Measurements from ENCODE around the gene ZSCAN31.
A peak's percentile ranks its signal among the peaks of the same experiment; 100 is the strongest.
"Not testable (repeated sequence)": the region's sequence is repeated elsewhere in the genome, so short reads cannot be mapped to it uniquely, and the experiment has no call there.

Gene ZSCAN31

DNA sequence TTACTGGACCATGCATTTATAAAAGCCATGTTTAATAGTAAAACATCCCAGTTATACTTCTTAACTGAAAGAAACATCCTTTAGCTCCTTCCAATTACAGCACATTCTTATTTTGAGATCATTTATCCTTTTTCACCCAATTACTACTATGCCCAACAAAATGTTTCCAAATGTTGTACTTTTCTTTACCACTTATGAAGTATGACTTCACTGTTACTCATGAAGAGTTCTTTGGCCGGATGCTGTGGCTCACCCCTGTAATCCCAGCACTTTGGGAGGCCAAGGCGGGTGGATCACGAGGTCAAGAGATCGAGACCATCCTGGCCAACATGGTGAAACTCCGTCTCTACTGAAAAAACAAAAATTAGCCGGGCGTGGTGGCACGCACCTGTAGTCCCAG, 18.1 kb downstream of the ZSCAN31 start:
- not testable (repeated sequence) for DNase-seq (ENCODE audit: low read depth)

DNA sequence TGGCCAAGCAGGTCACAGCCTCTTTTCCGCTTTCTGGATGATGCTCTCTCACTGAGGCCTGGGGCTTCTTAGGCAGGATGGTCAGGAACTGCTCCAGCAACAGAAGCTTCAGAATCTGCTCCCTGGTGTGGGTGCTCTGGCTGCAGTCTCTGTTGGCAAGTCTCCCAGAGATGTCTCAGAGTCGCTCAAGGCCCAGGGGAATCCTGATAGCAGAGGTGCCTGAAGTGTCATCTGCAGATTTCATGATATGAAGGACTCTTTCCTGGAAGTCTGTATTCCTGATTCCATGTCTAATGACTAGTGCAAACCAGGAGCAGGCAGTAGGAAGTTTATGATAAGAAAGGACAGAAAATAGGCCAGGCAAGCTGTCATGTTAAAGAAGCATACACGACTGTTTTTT, 20.3 kb downstream of the ZSCAN31 start:
- no peak for DNase-seq (ENCODE audit: low read depth)

DNA sequence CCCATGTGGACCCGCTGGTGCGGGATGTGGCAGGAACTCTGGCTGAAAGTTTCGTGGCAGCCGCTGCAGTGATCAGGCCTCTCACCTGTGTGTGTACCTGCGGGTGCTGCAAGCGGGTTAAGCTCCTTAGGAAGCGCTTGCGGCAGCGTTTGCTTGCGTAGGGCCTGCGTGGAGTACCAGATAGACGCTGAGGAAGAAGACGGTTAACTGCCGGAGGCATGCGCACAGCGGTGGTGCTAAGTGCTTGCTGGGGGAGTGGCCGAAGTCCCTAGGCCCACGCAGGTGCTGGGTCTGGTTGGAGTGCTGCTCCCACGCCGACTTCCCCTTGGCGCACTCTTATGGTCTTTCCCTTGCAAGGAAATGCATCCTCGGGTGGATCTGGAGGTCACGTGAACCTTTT, 23.0 kb downstream of the ZSCAN31 start:
- DNase-seq (ENCODE audit: low read depth): no peak

DNA sequence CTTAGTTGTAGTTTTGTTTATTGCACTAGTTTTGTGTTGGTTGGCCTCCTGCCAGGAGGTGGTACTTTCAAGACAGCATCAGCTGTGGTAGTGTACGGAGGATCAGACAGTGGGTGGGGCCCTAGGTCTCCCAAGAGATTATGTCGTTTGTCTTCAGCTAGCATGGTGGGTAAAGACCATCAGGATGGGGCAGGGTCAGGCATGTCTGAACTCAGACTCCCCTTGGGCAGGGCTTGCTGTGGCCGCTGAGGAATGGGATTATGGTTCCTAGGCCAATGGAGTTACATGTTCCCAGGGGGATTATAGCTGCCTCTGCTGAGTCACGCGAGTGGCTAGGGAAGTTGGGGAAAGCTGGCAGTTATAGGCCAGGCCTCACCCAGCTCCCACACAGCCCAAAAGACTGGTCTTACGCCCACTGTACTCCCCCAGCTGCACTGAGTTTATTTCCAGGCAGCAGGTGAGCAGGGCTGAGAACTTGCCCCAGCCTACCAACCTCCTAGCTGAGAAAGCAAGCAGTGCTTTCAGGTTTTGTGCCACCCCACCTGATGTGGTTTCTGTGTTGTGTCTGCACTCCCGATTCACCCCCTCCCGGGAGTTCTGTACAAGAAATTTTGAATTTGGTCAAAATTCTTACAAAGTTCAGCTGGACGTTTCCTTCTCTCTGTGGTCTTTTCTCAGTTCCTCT, 24.7 kb downstream of the ZSCAN31 start:
- DNase-seq (ENCODE audit: low read depth): no peak

DNA sequence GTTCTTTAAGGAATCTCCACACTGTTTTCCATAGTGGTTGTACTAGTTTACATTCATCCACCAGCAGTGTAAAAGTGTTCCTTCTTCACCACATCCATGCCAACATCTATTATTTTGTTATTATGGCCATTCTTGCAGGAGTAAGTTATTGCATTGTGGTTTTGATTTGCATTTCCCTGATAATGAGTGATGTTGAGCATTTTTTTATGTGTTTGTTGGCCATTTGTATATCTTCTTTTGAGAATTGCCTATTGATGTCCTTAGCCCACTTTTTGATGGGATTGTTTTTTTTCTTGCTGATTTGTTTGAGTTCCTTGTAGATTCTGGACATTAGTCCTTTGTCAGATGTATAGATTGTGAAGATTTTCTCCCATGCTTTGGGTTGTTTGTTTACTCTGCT, 29.6 kb downstream of the ZSCAN31 start:
- not testable (repeated sequence) for DNase-seq (ENCODE audit: low read depth)

DNA sequence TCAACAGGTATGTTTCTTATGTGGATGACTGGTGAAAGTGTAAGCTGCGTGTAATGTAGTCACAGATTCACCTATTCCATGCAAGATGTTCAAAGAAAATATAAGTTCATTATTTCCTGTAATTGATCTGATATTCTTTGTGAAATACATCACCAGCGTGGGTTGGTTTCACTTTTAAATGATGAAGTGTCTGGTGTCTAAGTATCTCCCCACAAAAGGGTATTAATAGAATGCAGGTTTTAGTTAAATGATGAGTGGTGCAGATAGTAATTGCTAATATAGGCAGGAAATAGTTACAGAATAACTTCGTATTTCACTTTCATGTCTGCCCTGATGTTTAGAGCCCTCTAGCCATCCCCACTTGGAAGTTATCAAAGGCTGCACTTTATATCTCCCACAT, 32.4 kb downstream of the ZSCAN31 start:
- DNase-seq (ENCODE audit: low read depth): no peak

DNA sequence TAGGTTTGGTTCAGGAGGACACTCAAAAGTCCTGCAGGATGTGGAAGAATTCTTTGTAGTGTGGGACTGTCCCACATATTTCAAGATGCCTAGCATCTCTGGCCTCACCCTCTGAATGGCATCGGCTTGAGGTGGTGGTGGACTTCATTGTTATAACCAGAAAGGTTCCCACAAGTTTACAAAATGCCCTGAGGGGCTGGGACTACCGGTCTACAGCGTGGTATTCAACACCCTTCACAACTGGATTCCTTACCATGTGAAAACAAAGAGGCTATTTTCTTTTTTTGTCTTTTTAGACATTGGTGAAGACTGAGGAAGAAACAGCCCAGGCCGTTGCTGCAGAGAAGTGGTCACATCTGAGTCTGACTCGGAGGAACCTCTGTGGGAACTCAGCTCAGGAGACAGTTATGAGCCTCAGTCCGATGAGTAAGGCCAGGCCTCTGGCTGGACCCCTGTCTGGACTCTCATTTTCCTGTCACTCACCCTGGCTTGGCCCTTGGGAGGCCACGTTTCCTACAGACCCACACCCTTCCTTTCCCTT, 39.4 kb downstream of the ZSCAN31 start:
- DNase-seq (ENCODE audit: low read depth): no peak

DNA sequence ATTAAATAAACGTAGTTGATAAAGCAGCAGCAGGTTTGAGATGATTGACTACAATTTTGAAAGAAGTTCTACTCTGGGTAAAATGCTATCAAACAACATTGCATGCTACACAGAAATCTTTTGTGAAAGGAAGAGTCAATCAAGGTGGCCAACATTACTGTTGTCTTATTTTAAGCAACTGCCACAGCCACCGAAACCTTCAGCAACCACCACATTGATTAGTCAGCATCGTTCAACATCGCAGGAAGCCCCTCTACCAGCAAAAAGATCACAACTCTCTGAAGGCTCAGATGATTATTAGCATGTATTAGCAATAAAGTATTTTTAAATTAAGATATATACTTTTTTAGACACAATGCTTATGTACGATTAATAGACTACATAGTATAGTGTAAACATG, 40.6 kb downstream of the ZSCAN31 start:
- DNase-seq (ENCODE audit: low read depth): no peak

DNA sequence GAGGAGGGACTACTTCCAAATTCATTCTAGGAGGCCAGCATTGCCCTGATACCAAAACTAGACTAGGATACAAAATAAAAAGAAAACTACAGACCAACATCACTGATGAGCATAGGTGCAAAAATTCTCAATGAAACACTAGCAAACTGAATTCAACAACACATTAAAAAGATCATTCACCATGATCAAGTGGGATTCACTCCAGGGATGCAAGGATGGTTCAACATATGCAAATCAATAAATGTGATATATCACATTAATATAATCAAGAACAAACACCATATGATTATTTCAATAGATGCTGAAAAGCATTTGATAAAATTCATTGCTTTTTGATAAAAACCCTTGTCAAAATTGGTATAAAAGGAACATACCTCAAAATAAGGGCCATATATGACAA, 44.4 kb downstream of the ZSCAN31 start:
- DNase-seq (ENCODE audit: low read depth): no peak

DNA sequence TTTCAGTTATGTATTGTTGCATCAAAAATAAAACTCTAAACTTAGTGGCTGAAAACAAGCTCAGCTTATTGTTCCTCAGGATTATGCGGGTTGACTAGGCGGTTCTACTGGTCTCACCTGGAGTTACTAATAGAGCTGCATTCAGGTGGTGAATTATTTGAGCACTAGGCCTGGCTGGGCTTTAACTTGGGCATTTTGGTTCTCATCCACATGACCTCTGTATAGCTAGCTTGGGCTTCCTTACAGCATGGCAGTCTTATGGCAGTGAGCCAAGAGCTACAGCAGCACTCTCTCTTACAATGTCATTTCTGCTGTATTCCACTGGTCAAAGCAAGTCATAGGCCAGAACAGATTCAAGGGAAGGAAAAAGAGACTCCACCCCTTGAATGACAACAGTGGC, 53.0 kb downstream of the ZSCAN31 start:
- no peak for DNase-seq (ENCODE audit: low read depth)

DNA sequence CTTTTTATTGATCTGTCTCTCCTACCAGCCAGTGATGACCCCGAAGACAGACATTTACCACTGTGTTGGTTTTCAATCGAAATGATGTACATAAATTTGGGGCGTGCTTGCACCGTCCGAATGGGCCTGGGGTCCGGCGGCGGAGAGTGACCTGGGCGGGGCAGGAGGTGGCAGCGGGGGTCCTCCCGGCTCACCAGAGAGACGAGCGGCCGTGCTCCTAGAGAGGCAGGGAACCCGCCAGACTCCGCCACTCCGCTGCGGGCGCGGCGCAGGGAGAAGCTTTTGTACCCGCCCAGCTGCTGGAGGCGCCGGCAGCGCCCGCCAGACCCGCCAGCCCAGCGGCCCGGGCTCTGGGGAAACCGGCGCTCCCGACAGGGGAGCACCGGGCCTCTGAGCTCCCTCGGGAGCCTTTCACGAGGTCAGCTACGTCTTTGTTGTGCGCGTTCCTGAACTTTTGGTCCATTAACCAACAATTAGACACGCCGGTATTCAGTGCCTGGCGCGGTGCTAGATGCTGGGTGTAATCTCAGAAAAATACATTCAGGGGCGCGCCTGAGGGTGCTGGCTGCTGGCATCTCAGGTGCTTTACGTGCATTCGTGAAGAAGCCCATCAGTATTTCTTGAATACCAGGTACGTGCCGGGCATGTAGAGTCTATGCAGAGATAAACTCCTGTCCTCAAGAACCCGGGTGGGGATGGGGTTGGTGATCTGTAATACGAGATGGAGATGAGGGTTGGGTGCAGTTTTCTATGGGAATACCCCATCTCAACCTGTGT, 54.5 kb downstream of the ZSCAN31 start, which contains the start of gene PGBD1:
TSS of gene PGBD1 (plus strand) at position 285 of the 777 bp plus-strand sequence. CDS start 2,242 bp downstream, outside the sequence.
- DNase-seq (ENCODE audit: low read depth): peak; percentile 20

DNA sequence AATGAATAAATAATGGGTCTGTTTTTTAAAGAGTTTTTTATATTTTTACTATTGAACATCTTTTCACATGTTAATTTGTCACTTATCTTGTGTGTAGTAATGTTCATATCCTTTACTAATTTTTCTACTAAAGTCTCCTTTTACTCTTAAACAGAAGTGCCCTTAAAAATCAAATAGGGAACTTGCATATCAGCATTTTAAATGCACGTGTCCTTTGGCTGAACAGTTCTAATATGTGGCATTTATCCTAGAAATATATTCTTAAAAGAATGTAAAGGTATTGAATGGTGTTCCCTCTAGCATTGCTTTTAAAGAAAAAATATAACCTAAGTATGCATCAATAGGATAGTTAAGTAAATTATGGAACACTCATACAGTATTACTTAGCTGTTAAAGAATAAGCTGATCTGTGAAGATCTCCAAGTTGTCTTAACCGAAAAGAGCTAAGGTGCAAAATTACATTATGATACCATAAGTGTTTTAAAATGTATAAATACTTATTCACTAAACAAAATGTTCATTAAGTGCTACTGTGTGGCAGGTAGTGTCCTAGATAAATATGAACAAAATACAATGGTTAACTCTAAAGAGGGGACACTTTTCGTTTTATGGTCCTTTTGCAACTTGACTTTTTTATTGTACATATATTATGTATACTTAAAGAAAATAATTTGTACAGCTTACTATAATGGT, 55.2 kb downstream of the ZSCAN31 start:
- no peak for DNase-seq (ENCODE audit: low read depth)

DNA sequence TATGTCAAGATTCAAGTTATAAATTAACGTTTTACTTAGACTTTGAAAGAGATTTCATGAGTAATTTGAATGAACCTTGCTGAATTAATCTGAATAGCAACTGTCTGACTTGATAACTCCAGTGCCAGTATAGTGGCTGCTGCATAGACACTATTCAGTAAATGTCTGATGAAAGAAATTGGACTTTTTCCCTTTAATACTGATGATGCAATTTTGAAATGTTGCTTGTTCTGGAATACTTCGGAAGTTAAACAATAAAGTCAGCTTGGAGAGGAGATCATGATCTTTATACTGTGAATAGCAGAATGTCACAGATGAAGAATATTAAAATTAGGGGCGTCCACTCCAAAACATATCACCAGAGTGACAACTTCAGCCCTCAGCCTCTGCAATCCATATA, 58.2 kb downstream of the ZSCAN31 start:
- no peak for DNase-seq (ENCODE audit: low read depth)

DNA sequence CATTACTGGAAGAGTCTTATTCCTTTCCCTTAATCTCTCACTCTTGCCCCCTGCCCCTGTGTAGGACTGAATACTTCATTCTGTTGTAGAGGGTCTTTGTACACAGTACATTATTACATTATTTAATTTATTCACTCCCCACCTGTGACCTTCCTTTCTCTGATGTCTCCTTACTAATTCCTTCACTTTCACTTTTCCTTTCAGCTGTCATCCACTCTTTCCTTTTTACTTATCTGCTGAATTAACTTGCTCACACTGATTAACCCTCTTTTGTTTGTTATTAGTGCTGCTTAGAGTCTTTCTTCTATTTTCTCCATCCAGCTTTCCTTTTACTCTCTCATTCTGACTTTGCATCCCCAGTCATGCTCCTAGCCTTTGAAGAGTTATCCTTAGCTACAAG, 61.1 kb downstream of the ZSCAN31 start:
- DNase-seq (ENCODE audit: low read depth): no peak
